ENCODE data around the gene MAD1L1.

Gene MAD1L1

DNA sequence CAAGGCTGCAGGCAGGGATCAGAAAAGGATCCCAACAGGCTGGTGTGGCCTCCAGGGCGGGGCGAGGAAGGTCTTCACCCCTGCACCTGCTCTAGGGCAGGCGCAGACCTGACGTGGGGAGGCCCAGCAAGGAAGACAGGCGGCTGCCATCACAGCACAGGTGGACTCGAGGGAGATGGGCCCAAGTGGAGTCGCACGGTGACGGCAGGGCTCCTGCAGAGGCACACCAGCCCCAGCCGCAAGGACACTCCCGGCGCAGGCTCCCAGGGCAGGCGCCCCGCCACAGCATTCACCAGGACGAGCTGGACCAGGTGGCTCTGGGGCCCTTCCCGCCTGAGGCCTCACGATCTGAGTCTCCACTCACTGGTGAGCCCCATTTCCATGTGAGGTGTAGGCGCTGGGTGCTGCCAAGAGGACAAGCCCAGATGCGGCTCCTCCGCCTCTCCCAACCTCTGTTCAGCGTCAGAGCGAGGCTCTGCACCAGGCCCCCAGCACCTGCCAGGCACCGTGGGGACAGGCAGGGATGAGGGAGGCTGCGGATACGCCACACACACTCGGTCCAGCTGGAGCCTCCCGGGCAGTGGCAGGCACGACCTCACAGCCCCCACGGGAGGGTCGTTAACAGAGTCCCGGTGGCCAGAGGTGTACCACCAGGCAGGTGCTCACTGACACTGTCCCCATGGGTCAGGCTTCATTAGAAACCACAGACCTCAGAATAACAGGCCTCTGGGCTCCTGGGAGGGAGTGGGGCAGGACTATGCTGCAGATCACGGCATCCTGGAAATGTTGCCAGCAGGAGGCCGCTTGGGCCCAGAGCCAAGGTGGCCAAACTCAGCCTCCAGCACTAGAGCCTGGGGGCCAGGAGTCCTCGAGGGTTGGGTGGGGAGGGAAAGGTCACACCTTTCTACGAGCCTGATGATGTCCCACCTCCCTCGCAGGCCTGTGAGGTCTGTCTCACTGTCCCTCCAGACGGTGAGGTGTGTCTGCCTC is 111.6 kb downstream of the MAD1L1 start:
- TF ChIP-seq, protein P1, sequence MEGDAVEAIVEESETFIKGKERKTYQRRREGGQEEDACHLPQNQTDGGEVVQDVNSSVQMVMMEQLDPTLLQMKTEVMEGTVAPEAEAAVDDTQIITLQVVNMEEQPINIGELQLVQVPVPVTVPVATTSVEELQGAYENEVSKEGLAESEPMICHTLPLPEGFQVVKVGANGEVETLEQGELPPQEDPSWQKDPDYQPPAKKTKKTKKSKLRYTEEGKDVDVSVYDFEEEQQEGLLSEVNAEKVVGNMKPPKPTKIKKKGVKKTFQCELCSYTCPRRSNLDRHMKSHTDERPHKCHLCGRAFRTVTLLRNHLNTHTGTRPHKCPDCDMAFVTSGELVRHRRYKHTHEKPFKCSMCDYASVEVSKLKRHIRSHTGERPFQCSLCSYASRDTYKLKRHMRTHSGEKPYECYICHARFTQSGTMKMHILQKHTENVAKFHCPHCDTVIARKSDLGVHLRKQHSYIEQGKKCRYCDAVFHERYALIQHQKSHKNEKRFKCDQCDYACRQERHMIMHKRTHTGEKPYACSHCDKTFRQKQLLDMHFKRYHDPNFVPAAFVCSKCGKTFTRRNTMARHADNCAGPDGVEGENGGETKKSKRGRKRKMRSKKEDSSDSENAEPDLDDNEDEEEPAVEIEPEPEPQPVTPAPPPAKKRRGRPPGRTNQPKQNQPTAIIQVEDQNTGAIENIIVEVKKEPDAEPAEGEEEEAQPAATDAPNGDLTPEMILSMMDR (conservative IDR thresholded peaks at IDR 0.05; ENCODE audit: low read depth, low read length) = no peak
- Histone ChIP-seq H3K9ac (no peak overlapping the region), H4K20me1 (ENCODE audit: insufficient read depth) (no peaks in the 10 kb centered on the region), H3K36me3 (ENCODE audit: insufficient read depth) (no peaks in the 10 kb centered on the region), H3K79me2 (ENCODE audit: insufficient read depth, low read depth) (no peaks in the 10 kb centered on the region), H3K4me3 (IDR thresholded peaks at IDR 0.05; ENCODE audit: insufficient read depth, low read depth, low read length) (no peak overlapping the region), H3K27ac (no peak overlapping the region), H2AFZ (ENCODE audit: low read depth) (no peak overlapping the region), H3K4me1 (ENCODE audit: low read depth, poor library complexity, severe bottlenecking) (no peaks in the 10 kb centered on the region), H3K27me3 (ENCODE audit: insufficient read depth, low read depth) (no peaks in the 10 kb centered on the region), H3K4me2 (no peak overlapping the region)

DNA sequence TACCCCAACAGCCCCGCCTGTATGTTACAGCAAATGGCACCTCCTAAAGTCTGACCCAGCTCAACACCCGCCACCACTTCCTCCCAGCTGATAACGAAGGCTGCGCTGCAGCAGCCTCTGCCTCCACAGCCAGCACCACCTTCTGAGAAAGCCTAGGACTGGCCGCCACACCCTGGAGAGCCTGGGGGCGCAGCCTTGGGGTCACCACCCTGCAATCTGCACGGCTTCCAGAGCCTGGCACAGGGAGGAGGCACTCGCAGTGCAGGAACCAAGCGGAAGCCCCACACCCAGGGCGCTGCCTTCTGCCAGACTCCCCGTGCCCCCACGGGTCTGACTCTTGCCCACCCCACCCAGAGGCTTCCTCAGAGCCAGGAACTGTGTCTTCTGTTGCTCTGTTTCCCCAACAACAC is 112.5 kb downstream of the MAD1L1 start:
- no peak overlapping the region for H3K4me2 ChIP-seq
- no peaks in the 10 kb centered on the region for H3K36me3 ChIP-seq (ENCODE audit: insufficient read depth)
- no peak overlapping the region for H3K9ac ChIP-seq
- H3K27me3 ChIP-seq (ENCODE audit: insufficient read depth, low read depth) = no peaks in the 10 kb centered on the region
- TF ChIP-seq, protein P1 (conservative IDR thresholded peaks at IDR 0.05; ENCODE audit: low read depth, low read length) = no peak
- H3K27ac ChIP-seq = no peak overlapping the region
- H3K4me3 ChIP-seq (IDR thresholded peaks at IDR 0.05; ENCODE audit: insufficient read depth, low read depth, low read length) = no peak overlapping the region
- no peaks in the 10 kb centered on the region for H3K4me1 ChIP-seq (ENCODE audit: low read depth, poor library complexity, severe bottlenecking)
- no peak overlapping the region for H2AFZ ChIP-seq (ENCODE audit: low read depth)
- no peaks in the 10 kb centered on the region for H3K79me2 ChIP-seq (ENCODE audit: insufficient read depth, low read depth)
- H4K20me1 ChIP-seq (ENCODE audit: insufficient read depth) = no peaks in the 10 kb centered on the region

DNA sequence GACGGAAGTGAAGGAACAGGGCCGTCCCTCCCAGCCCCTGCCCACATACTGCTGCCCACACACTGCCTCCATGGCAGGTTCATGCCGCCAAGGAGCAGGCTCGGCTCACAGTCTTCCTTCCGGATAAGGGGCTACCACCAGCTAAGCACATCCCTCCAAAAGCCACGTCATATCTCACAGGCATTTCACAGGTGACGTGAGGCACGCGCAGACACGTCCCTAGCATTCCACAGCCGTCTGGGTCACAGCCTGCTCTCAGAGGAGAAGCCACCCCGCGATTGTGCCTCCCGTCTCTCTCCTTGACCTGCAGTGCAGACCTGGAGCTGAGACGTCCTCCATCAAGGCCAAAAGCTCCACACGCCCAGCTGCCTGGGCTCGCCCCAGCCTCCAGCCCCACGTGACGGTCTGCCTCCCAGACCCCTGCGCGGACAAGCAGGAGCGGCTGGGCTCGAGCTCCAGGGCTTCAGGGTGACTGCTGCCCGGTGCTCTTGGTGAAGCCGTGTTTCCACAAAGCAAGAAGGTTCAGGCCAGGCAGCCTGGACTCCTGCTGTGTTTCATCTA is 114.0 kb downstream of the MAD1L1 start:
- H3K79me2 ChIP-seq (ENCODE audit: insufficient read depth, low read depth) = no peaks in the 10 kb centered on the region
- 0 out of 2 replicates have a peak, but pooled peaks cover under 1% of the 10 kb centered on the region for H3K36me3 ChIP-seq (ENCODE audit: insufficient read depth)
- no peak overlapping the region for H2AFZ ChIP-seq (ENCODE audit: low read depth)
- no peak overlapping the region for H3K27ac ChIP-seq
- no peaks in the 10 kb centered on the region for H4K20me1 ChIP-seq (ENCODE audit: insufficient read depth)
- TF ChIP-seq, protein P1 (conservative IDR thresholded peaks at IDR 0.05; ENCODE audit: low read depth, low read length) = no peak
- H3K4me1 ChIP-seq (ENCODE audit: low read depth, poor library complexity, severe bottlenecking) = no peaks in the 10 kb centered on the region
- H3K9ac ChIP-seq = no peak overlapping the region
- no peak overlapping the region for H3K4me3 ChIP-seq (IDR thresholded peaks at IDR 0.05; ENCODE audit: insufficient read depth, low read depth, low read length)
- H3K27me3 ChIP-seq (ENCODE audit: insufficient read depth, low read depth) = no peaks in the 10 kb centered on the region
- no peak overlapping the region for H3K4me2 ChIP-seq

DNA sequence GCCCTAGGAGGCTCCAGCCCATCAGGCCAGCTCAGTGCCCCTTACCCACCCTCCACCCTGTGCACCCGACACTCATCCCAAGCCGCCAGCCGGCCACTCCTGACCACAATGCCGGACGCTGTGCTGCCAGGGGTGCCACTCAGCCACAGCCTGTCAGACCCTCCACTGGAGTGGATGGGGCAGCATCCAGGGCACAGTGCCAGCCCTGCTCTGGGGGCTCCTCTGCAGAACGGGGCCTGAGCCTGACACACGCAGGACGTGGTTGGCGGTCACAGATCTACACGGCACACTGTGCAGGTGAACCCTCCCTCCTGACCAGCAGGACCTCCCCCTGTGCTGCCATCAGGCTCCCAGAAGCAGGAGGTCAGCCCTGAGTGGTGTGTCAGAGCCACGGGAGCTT is 114.7 kb downstream of the MAD1L1 start:
- H4K20me1 ChIP-seq (ENCODE audit: insufficient read depth) = no peaks in the 10 kb centered on the region
- no peak overlapping the region for H3K9ac ChIP-seq
- 0 out of 2 replicates have a peak, but pooled peaks cover 2% of the 10 kb centered on the region for H3K36me3 ChIP-seq (ENCODE audit: insufficient read depth)
- no peak overlapping the region for H3K27ac ChIP-seq
- H3K4me1 ChIP-seq (ENCODE audit: low read depth, poor library complexity, severe bottlenecking) = no peaks in the 10 kb centered on the region
- H3K79me2 ChIP-seq (ENCODE audit: insufficient read depth, low read depth) = no peaks in the 10 kb centered on the region
- TF ChIP-seq, protein P1 (conservative IDR thresholded peaks at IDR 0.05; ENCODE audit: low read depth, low read length) = no peak
- no peak overlapping the region for H3K4me2 ChIP-seq
- no peak overlapping the region for H2AFZ ChIP-seq (ENCODE audit: low read depth)
- no peaks in the 10 kb centered on the region for H3K27me3 ChIP-seq (ENCODE audit: insufficient read depth, low read depth)
- no peak overlapping the region for H3K4me3 ChIP-seq (IDR thresholded peaks at IDR 0.05; ENCODE audit: insufficient read depth, low read depth, low read length)
